DMS153 (cell line): Measurements from ENCODE around the gene LRRC74B.
"Not testable (repeated sequence)": the region's sequence is repeated elsewhere in the genome, so short reads cannot be mapped to it uniquely, and the experiment has no call there.

Experiments
- DNase-seq: peaks from one replicate; lab custom pipeline; 2025; lab: John Stamatoyannopoulos, UW

LRRC74B gene

GRCh38 chr22:21045585-21046294 lies at the start of gene LRRC74B:
Gene LRRC74B (plus strand): TSS chr22:21045946. CDS start chr22:21045987, 41 bp downstream.
- DNase-seq = peak; percentile 86

- no peak for DNase-seq
Measured at GRCh38 chr22:20996031-20996410, 49.7 kb upstream of the LRRC74B start.

DNA sequence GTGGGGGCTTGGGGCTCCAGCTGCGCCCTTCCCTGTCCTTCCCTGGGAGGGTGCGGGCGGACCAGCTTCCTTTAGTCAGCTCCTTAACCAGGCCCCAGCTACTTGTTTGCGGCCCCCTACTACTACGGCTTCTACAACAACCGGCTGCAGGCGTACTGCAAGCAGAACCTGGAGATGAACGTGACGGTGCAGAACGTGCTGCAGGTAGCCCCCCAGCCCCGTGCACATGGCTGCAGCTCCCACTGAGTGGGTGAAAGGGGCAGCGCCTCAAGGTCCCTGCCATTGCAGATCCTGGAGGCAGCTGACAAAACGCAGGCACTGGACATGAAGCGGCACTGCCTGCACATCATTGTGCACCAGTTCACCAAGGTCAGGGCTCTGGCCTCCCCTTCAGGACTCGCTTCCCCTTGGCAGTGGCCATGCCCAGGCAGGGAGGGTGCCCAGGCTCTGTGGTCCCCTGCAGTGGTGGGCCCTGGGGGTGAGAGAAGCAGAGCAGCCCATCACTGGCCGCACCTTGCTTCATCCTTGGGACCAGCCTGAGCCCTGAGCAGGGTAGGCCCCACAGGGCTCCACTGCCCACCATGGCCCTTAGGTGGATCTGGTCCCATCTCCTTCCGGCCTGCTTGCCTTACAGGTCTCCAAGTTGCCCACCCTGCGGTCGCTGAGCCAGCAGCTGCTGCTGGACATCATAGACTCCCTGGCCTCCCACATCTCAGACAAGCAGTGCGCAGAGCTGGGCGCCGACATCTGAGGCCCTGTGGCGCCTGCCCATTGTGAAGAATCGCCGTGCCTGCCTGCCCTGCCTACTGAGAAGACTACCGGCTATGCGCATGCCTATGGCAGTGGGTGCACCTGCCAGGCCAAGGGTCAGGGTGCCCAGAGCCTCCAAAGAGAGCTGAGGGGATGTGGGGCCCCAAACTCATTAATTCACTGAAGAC lies 48.9 kb upstream of the LRRC74B start:
- DNase-seq = no peak

- DNase-seq = no peak
Measured at GRCh38 chr22:20997536-20998257, 48.0 kb upstream of the LRRC74B start.

DNA sequence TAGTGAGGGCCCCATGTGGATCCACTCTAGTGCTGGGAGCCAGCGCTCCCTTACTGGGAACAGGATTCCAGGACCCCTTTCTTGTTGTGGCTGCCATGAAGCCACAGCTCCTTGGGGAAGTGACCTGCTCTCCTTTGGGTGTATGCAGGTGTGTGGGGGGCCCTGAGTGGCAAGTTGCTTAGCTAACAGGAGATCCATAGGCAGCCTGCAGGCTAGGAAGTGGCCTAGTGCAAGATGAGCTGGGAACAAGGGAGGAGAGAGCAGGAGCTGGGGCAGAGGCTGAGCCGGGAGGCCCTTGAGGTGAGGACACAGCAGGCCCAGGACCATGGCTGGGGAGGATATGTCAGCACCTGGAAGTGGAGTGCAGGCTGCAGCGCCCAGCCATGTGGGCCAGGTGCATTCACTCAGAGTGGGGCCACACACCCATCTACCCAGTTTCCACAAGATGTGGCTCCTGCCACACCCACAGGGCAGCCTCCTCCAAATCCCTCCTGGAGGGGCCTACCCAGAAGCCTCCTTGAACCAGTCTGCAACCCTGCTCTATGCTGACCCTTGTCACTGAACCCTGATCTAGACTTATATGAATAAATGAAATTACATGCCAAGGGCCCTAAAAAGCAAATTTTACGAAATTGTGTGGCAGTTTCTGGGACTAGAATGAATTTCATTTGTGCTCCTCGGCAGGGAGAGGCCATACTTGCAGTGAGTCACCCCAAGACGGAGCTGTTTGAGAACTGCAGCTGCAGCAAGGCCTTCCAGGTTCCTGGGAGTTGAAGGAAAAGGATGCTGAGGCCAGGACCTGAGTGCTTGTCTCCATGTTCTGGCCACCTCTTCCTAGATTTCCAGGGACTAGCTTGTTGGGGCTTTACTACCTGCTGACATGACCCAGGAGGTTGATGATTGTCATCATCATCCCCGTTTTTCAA lies 47.1 kb upstream of the LRRC74B start:
- no peak for DNase-seq

GRCh38 chr22:20999350-21000206 lies 46.2 kb upstream of the LRRC74B start:
- no peak for DNase-seq

DNA sequence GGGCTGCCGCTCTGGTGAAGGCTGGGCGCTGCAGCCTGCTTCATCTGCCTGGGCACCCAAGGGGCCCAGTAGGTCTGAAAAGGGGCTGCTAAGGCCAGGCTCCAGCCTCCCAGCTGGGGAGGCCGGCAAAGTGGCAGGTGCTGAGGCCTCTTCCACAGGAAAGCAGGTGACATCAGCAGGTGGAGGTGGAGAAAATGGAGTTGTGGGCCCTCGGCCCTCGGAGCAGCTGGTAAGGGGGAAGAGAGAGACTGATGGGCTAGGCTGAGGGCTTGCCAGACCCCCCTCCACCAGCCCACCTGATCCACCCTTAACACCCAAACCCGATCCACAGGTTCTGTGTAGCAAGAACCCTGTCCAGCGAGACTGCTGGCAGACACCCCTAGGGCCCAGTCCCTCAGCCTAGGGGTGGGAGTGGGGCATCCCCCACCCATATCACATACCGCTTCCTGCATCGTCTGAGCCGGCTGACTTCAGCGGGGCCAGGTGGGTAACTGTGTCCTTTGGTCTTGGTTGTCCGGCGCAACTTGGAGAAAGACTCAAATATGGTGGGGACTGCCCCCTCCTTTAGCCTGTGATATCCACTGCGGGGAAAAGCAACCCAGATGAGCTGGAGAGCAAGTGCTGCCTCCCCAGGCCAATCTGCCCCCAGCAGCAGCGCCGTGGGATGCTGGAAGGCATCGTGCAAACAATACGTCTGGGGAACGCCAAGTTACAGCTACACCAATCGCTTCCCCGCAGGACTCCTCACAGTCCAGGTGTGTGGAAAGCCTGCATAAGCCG lies 45.3 kb upstream of the LRRC74B start:
- no peak for DNase-seq

GRCh38 chr22:21000987-21001600 lies 44.7 kb upstream of the LRRC74B start:
- DNase-seq = no peak

DNA sequence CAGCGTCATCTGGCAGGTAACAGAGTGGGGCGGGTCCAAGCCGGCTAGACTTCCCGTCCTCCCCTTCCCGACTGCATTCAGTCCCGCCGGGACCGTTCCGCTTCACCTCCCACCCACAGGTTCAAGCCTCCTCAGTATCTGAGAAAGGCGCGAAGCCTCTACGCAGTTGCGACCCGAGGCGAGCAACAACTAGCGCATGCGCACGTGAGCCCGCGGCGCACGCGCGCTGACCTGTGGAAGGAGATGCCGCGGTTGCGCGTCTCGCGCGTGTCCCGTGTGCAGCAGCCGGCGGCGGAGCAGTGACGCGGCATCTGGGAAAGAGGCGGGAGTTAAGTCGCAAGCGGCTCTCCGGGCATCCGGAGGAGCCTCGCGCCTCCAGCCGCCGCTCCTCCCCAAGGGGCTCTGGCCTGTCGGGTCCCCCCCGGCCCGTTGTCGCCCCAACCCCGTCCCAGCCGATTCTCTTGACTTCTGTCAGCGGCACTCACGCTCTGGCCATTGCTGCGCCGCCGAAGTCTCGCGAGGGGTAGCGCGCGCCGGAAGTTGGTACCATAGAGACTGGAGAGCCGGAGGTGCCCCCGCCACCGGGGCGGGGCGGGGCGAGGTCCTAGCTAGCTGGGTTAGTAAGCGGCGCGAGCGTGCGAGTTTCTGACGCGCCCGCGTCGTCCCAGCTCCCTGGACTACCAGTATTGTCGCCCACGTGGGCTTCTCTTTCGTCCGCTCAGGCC lies 44.0 kb upstream of the LRRC74B start, which contains the start of gene THAP7:
Gene THAP7 (minus strand): TSS at position 518 of the 725 bp plus-strand sequence. CDS start 207 bp downstream, at position 311.
- DNase-seq = peak; percentile 93

GRCh38 chr22:21003782-21004181 lies 42.0 kb upstream of the LRRC74B start:
- DNase-seq = no peak

GRCh38 chr22:21009208-21009607 lies 36.5 kb upstream of the LRRC74B start:
- DNase-seq = not testable (repeated sequence)

- no peak for DNase-seq
Measured at GRCh38 chr22:21009638-21010425, 35.9 kb upstream of the LRRC74B start.

DNA sequence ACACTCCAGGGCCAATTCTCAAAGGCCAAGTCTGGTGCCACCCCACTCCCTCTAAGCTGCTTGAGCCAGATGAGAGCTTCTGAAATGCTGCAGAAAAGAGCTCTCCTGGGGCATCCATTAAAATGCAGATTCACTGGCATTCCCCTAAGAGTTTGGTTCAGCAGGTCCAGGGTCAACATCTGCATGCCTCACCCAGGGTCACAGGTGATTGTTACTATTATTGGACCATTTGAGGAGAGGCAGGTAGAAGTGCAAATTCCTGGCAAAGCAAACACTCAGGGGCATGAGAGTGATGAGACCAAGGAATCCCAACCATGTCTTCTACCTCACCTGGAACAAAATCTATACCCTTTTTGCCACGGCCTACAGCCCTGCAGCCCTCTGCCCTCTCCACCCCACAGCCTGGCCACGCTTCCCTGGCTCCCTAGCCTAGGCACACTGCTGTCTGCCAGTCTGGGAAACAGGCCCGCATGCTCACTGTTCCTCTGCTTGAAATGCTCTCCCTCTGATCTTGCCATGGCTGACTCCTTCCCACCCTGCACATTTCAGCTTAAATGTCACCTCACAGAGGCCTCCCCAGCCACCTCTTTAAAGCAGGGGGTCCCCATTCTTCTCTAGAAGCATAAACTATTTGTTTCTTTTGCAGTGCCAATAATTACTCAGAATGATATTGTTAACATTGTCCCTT lies 35.2 kb upstream of the LRRC74B start:
- DNase-seq = no peak

DNA sequence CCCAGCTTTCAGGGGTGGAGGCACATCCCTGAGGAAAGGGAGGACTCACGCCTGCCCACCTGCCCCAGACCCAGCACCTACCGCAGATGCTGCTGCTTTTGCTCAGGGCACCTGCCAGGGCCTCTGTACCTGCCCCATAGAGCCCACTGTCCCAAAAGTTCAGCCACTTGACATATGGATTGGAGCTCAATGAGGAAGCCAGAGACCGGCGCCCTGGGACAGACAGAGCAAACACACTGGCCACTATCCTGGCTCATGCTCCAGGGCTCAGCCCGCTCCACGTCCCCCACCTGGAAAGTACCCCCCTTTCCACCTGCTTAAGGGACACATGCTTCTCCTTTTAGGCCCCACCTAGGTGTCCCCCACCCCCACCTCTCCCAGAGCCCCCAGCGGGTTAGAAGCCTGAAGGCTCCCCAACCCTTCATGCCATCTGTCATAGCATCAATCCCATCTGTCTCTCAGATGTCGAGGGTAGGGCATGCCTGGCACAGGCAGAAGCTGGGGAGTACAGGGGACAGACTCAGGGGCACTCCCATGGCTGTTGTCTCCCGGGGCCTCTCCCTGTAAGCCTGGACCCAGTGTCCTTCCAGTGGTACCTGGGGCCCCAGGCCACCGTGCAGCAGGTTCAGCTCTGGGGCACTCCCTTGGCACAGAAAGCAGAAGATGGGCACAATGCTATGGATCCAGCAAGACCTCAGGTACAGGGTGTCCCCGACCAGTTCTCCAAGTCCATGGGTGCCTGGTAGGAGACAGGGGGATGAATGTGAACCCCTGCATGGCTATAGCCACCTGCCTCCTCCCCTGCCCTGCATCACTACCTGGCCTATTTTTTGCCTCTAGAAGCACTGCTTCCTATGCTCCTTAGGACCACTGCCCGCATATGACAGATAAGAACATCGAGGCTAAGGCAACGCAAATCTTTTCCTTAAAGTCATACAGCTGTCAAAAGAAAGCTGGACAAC lies 33.0 kb upstream of the LRRC74B start:
- no peak for DNase-seq

GRCh38 chr22:21013657-21014201 lies 32.0 kb upstream of the LRRC74B start:
- no peak for DNase-seq
